Left ventricle myocardium inferior (tissue), 1 donor: Measurements from ENCODE around the gene PLA2G4A. TPM values are rescaled to one million over a fixed set of nuclear protein-coding genes. Genes with fewer than 3 reads are reported as not detected.

Source experiments
- DNase-seq: peaks from one replicate; pipeline ENCODE4 v3.0.0-alpha.2; 2020
- H3K27ac ChIP-seq: fragments of 200-600 bp; replicated peaks from 2 replicates; pipeline ENCODE4 v1.8.0; 2021
- H3K27me3 ChIP-seq: fragments of 200-600 bp; 2 replicates; pipeline ENCODE4 v1.8.0; 2021; ENCODE audit warnings: low read depth
- H3K36me3 ChIP-seq: fragments of 200-600 bp; 2 replicates; pipeline ENCODE4 v1.8.0; 2021
- H3K4me1 ChIP-seq: fragments of 200-600 bp; 2 replicates; pipeline ENCODE4 v1.8.0; 2021
- H3K4me3 ChIP-seq: fragments of 200-600 bp; 2 replicates; pipeline ENCODE4 v1.8.0; 2021; ENCODE audit warnings: mild to moderate bottlenecking, moderate library complexity
- H3K9me3 ChIP-seq: fragments of 200-600 bp; replicated peaks from 2 replicates; pipeline ENCODE4 v1.8.0; 2021
- CTCF ChIP-seq: fragments of 200-600 bp; IDR thresholded peaks from 2 replicates; pipeline ENCODE4 v1.8.0; 2021; ENCODE audit warnings: antibody characterized with exemption, mild to moderate bottlenecking, borderline replicate concordance
- intact Hi-C: fragments of 100-400 bp; cut with micrococcal nuclease; formaldehyde crosslinking; loops from one replicate; pipeline ENCODE4 v1.11.0; 2022
- total RNA-seq: library from RNA; stranded (reverse); fragmentation: NEBNext Ultra II Directional; extraction: Animal tissue kit (Norgen Biotek cat#: 25700); gene quantifications from one replicate; pipeline ENCODE4 v1.2.1, GENCODE V29; 2021
- donor health status: DM: no; HTN: yes; CAD: no; lungs with severe emphysema.

PLA2G4A gene
- total RNA-seq, 1 donor from 2014 or later, result 2.7 TPM

DNA sequence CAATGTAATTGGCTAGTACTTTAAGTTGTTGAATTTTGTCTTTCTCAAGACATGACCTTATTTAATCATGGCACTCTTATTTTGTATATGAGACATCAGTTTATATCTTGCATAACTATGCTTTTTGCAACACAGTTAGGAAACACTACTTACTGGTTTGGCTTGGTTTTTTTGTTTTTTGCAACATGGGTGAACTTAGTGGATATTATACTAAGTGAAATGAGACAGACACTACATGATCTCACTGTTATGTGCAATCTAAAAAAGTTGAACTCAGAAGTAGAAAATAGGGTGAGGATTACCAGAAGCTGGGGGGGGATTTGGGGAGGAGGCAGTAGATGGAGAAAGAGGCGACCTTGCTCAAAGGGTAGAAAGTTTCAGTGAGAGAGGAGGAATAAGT lies 132.1 kb downstream of the PLA2G4A start:
- no peaks in the 10 kb centered on the region for H3K4me1 ChIP-seq

DNA sequence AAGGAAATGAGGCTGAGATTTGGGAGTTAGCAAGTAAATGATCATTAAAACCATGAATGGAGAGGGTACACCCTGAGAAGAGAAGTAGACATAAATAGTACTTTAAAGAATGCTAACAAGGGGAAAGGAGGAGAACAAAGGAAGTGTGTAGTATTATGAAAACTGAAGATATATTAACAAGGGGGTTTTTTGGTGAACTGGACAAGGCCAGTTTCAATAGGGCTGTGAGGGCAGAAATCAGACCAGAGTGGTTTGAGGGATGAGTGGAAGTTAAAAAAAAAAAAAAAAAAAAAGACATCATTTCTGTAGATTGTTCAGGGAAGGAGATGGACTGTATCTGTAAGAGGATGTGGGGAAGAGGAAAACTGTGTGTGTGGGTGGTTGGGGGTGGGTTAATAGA lies 137.1 kb downstream of the PLA2G4A start:
- Histone ChIP-seq H3K9me3 (peaks cover 3% of the 10 kb centered on the region), H3K4me3 (no peak overlapping the region), H3K36me3 (no peaks in the 10 kb centered on the region), H3K27ac (no peak overlapping the region), H3K4me1 (no peaks in the 10 kb centered on the region), H3K27me3 (no peaks in the 10 kb centered on the region)
- DNase-seq, result no peak
- no peak for TF ChIP-seq CTCF
- intact Hi-C loops, result no loop called here

More for the DNA sequence above, 132.1 kb downstream of the PLA2G4A start:
- no peak overlapping the region for H3K4me3 ChIP-seq
- TF ChIP-seq CTCF, result no peak
- H3K9me3 ChIP-seq, result no peaks in the 10 kb centered on the region
- no peaks in the 10 kb centered on the region for H3K27me3 ChIP-seq
- H3K36me3 ChIP-seq, result no peaks in the 10 kb centered on the region
- no peak for DNase-seq
- intact Hi-C loops, result no loop called here
- H3K27ac ChIP-seq, result no peak overlapping the region

DNA sequence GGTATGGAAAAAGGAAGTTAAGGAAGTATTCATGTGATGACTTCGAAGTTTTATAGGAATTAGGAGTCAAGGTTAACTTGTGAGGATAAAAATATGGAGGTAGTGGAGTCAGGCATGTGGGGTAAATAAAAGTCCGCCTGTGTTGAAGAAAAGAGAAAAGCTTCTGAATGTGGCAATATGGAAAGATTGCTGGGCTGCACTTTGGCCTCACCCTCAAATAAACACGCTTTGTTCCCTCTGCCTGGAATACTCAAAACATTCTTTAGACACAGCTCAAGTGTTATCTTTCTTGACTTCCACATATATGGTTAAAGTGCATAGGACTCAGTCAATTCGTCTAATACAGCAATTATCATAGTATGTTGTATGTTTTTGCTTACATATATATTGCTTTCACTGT lies 137.7 kb downstream of the PLA2G4A start:
- H3K4me1 ChIP-seq, result no peaks in the 10 kb centered on the region
- TF ChIP-seq CTCF, result no peak
- intact Hi-C loops, result no loop called here
- H3K4me3 ChIP-seq, result no peak overlapping the region
- no peaks in the 10 kb centered on the region for H3K27me3 ChIP-seq
- peaks cover 3% of the 10 kb centered on the region for H3K9me3 ChIP-seq
- no peak overlapping the region for H3K27ac ChIP-seq
- no peak for DNase-seq
- H3K36me3 ChIP-seq, result no peaks in the 10 kb centered on the region

GRCh38 chr1:186967656-186968394 lies 139.1 kb downstream of the PLA2G4A start:
- Histone ChIP-seq H3K4me3 (no peak overlapping the region), H3K36me3 (no peaks in the 10 kb centered on the region)
- DNase-seq, result no peak

GRCh38 chr1:186974774-186975181 lies 146.0 kb downstream of the PLA2G4A start:
- no peak for TF ChIP-seq CTCF
- H3K27ac ChIP-seq, result no peak overlapping the region
- H3K9me3 ChIP-seq, result peaks cover 3% of the 10 kb centered on the region
- DNase-seq, result no peak
- no peaks in the 10 kb centered on the region for H3K36me3 ChIP-seq
- no peaks in the 10 kb centered on the region for H3K27me3 ChIP-seq
- peaks cover 6% of the 10 kb centered on the region for H3K4me1 ChIP-seq
- intact Hi-C loops, result no loop called here
- H3K4me3 ChIP-seq, result no peak overlapping the region

More at GRCh38 chr1:186967656-186968394, 139.1 kb downstream of the PLA2G4A start:
- no peak for TF ChIP-seq CTCF
- no peak overlapping the region for H3K27ac ChIP-seq
- intact Hi-C loops, result no loop called here
- H3K9me3 ChIP-seq, result peaks cover 3% of the 10 kb centered on the region
- H3K4me1 ChIP-seq, result no peaks in the 10 kb centered on the region
- no peaks in the 10 kb centered on the region for H3K27me3 ChIP-seq
